Suprapubic skin (tissue), 4 donors: ENCODE data around the gene TMC3. TPM values are rescaled to one million over a fixed set of nuclear protein-coding genes. Genes with fewer than 3 reads are reported as not detected.

Experiments
- DNase-seq, 2 donors: peaks; one replicate each; pipeline ENCODE4 v3.0.0-alpha.2; 2019; ENCODE audit warnings: low spot score in 2 of 2
- H3K27ac ChIP-seq: fragments of 200-600 bp; sonication (generic); one replicate; pipeline ENCODE4 v1.5.1; 2019
- H3K27me3 ChIP-seq: fragments of 200-600 bp; sonication (generic); one replicate; pipeline ENCODE4 v1.5.1; 2019
- H3K36me3 ChIP-seq: fragments of 200-600 bp; sonication (generic); one replicate; pipeline ENCODE4 v1.5.1; 2019
- H3K4me1 ChIP-seq: fragments of 200-600 bp; sonication (generic); one replicate; pipeline ENCODE4 v1.5.1; 2019
- H3K4me3 ChIP-seq: fragments of 200-600 bp; sonication (generic); one replicate; pipeline ENCODE4 v1.5.1; 2019; ENCODE audit warnings: mild to moderate bottlenecking
- H3K9me3 ChIP-seq: fragments of 200-600 bp; sonication (generic); one replicate; pipeline ENCODE4 v1.5.1; 2019
- CTCF ChIP-seq, 2 donors: fragments of 200-600 bp in 1 of 2; fragments of 450-650 bp in 1 of 2; sonication (generic) in 1 of 2; IDR thresholded peaks; one replicate each; pipeline ENCODE4 v1.5.1; 2016 to 2019; ENCODE audit warnings: antibody characterized with exemption in 2 of 2, mild to moderate bottlenecking in 1 of 2, moderate library complexity in 1 of 2
- EP300 ChIP-seq: sonication (generic); formaldehyde crosslinking; IDR thresholded peaks from one replicate; pipeline ENCODE4 v1.6.1; 2017; ENCODE audit warnings: antibody characterized with exemption
- POLR2A ChIP-seq, 2 donors: fragments of 450-650 bp; IDR thresholded peaks; one replicate each; pipeline ENCODE4 v1.6.1; 2017; ENCODE audit warnings: antibody characterized with exemption in 2 of 2, mild to moderate bottlenecking in 2 of 2, moderate library complexity in 2 of 2
- POLR2AphosphoS5 ChIP-seq, 3 donors: sonication (generic); formaldehyde crosslinking; IDR thresholded peaks; one replicate each; pipeline ENCODE4 v1.6.1; 2017; ENCODE audit warnings: antibody characterized with exemption in 3 of 3
- WGBS: methylation state at CpG from one replicate; pipeline ENCODE4 v1.1.5; 2018; 5-methylcytosine and 5-hydroxymethylcytosine counted together
- total RNA-seq, 4 donors: library from RNA; depleted of rRNA; stranded (reverse); fragments of >200 nt; gene quantifications; one replicate each; pipeline ENCODE4 v1.1.0, GENCODE V29; 2016

TMC3 gene
- total RNA-seq, 4 donors from 2014 or later = 0.16 TPM; not detected in 3

GRCh38 chr15:81385721-81386076 is 11.7 kb upstream of the TMC3 start:
- DNase-seq = no peak
- no peak overlapping the region for H3K4me3 ChIP-seq
- H3K9me3 ChIP-seq = no peaks in the 10 kb centered on the region
- H3K36me3 ChIP-seq = no peaks in the 10 kb centered on the region
- H3K27ac ChIP-seq = no peak overlapping the region
- H3K4me1 ChIP-seq = no peaks in the 10 kb centered on the region
- no peaks in the 10 kb centered on the region for H3K27me3 ChIP-seq
- TF ChIP-seq POLR2AphosphoS5 (IDR thresholded peaks at IDR 0.05) (no peak), POLR2A (IDR thresholded peaks at IDR 0.05) (no peak), EP300 (no peak), CTCF (IDR thresholded peaks at IDR 0.05) (no peak)
- 93% methylated on average over 4 of the region's 4 CpGs for WGBS

DNA sequence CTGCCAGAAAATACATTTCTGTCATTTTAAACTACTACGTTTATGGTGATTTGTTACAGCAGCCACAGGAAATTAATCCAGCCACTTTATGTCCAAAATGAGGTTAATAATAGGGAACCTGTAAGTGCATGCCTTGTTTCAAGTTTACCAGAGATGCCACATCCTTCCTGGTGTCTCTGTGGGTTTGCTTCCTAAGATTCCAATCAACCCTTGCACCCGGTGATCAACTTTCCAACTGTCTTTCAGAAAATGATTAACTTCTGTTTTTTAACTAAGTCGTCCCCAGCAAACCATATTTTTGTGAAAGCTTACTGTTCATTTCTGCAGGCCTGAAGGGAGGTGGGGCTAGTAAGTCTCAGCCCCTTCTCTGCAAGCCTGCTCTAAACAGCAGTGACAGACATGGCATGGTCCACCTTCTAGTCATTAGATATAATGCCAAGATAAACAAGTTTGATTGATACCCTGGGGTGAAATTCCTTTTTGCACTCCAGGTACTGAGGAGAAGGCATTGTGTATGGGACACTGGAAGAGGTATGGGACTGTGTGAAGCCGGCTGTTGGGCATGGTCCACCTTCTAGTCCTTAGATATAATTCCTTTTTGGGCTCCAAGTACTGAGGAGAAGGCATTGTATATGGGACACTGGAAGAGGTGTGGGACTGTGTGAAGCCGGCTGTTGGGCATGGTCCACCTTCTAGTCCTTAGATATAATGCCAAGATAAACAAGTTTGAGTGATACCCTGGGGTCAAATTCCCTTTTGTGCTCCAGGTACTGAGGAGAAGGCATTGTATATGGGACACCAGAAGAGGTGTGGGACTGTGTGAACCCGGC is 11.1 kb upstream of the TMC3 start:
- TF ChIP-seq POLR2A (IDR thresholded peaks at IDR 0.05) (no peak), CTCF (IDR thresholded peaks at IDR 0.05) (no peak)
- Histone ChIP-seq H3K36me3 (no peaks in the 10 kb centered on the region), H3K27me3 (no peaks in the 10 kb centered on the region), H3K27ac (no peak overlapping the region), H3K9me3 (no peaks in the 10 kb centered on the region), H3K4me1 (no peaks in the 10 kb centered on the region), H3K4me3 (no peak overlapping the region)
- 86% methylated on average over 6 of the region's 6 CpGs for WGBS
- no peak for DNase-seq

DNA sequence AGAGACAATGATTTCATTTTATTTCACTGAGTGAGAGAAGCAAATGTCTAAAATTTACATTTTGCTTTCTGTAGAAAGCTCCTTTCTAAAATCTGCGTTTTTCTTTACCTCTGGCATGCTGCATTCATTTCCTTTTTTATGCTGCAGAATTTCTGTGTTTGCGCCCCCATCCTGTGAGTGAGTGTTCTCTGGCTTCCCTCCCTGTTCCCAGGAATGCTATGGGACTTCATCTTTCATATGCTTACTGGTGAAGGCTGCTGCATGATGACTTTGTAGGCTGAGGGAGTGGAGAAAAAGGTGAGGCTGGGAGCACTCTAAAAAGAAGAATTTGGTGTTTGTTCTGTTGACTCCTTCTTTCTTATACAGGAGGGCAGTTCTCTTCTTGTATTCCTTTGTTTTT is 7.7 kb upstream of the TMC3 start:
- TF ChIP-seq POLR2AphosphoS5 (IDR thresholded peaks at IDR 0.05) = no peak
- no peak for TF ChIP-seq EP300
- TF ChIP-seq POLR2A (IDR thresholded peaks at IDR 0.05) = no peak
- no peak for TF ChIP-seq CTCF (IDR thresholded peaks at IDR 0.05)
- no peaks in the 10 kb centered on the region for H3K27me3 ChIP-seq
- WGBS = 82% methylated on average over 2 of the region's 2 CpGs

DNA sequence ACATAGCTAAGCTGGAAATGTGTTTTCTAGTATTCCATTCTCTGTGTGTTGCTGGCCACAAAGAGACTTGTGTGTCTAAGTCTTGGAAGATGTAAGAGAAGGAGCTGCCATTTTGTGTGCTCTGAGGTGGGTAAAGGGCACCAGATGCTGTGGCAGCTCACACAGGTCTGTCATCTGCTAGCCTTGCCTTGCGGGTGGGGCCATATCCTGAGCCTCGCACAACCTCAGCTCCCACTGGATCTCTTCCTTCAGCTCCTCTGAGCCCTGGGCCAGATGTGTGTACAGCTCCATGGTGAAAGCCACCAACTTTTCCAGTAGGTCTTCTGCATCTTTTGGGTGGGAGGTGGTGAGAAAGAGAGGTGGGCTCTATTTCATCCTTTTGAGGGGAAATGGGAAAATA is 6.7 kb upstream of the TMC3 start:
- Histone ChIP-seq H3K27ac (no peak overlapping the region), H3K9me3 (no peaks in the 10 kb centered on the region), H3K27me3 (no peaks in the 10 kb centered on the region), H3K4me3 (no peak overlapping the region), H3K4me1 (no peaks in the 10 kb centered on the region), H3K36me3 (no peaks in the 10 kb centered on the region)
- no peak for TF ChIP-seq POLR2AphosphoS5 (IDR thresholded peaks at IDR 0.05)
- 86% methylated on average over 2 of the region's 2 CpGs for WGBS
- DNase-seq = no peak

More for the DNA sequence above, 7.7 kb upstream of the TMC3 start:
- no peaks in the 10 kb centered on the region for H3K4me1 ChIP-seq
- no peaks in the 10 kb centered on the region for H3K9me3 ChIP-seq
- H3K36me3 ChIP-seq = no peaks in the 10 kb centered on the region
- H3K4me3 ChIP-seq = no peak overlapping the region
- H3K27ac ChIP-seq = no peak overlapping the region
- no peak for DNase-seq

DNA sequence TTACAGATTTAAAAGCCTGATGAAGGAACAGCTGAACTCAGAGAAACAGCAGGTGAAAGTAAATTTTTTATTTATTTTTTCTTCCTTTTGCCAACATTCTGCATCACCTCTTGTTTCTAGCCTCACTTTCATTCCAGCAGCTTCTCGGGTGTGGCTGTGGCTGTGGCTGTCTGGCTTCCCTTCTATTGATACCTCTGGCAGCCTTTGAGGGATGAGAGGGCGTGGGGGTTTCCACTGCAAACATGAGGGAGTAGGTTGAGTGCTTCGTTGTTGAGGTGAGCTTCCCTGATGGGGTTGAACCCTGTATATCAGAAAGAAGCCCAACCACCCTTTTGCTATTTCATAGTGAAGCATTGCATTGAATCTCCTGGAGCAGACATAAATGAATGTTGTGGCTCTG is 6.2 kb upstream of the TMC3 start:
- Histone ChIP-seq H3K27ac (no peak overlapping the region), H3K36me3 (no peaks in the 10 kb centered on the region), H3K4me3 (no peak overlapping the region), H3K9me3 (no peaks in the 10 kb centered on the region), H3K4me1 (no peaks in the 10 kb centered on the region), H3K27me3 (no peaks in the 10 kb centered on the region)
- 29% methylated on average over 3 of the region's 3 CpGs for WGBS
- no peak for TF ChIP-seq CTCF (IDR thresholded peaks at IDR 0.05)
- no peak for TF ChIP-seq EP300
- TF ChIP-seq POLR2AphosphoS5 (IDR thresholded peaks at IDR 0.05) = no peak
- no peak for TF ChIP-seq POLR2A (IDR thresholded peaks at IDR 0.05)
- no peak for DNase-seq

GRCh38 chr15:81379269-81379668 is 5.3 kb upstream of the TMC3 start:
- H3K4me1 ChIP-seq = no peaks in the 10 kb centered on the region
- no peak for DNase-seq
- H3K27me3 ChIP-seq = no peaks in the 10 kb centered on the region
- no peak overlapping the region for H3K4me3 ChIP-seq
- H3K27ac ChIP-seq = peak overlapping the region; percentile 47
- H3K9me3 ChIP-seq = no peaks in the 10 kb centered on the region
- TF ChIP-seq EP300 (no peak), CTCF (IDR thresholded peaks at IDR 0.05) (no peak), POLR2A (IDR thresholded peaks at IDR 0.05) (no peak), POLR2AphosphoS5 (IDR thresholded peaks at IDR 0.05) (no peak)
- no peaks in the 10 kb centered on the region for H3K36me3 ChIP-seq
- WGBS = 66% methylated on average over 9 of the region's 9 CpGs
